GM19467 (cell line): ENCODE data around the gene LRRC70.
"Not testable (repeated sequence)": the region's sequence is repeated elsewhere in the genome, so short reads cannot be mapped to it uniquely, and the experiment has no call there.

ENCODE experiments used
- ATAC-seq: cut with Tn5 transposase; IDR thresholded peaks from one replicate; pipeline ENCODE4 v1.9.1; 2021; ENCODE audit warnings: mild to moderate bottlenecking, moderate library complexity; ENCODE audit not compliant: unreplicated experiment

LRRC70 gene, protein sequence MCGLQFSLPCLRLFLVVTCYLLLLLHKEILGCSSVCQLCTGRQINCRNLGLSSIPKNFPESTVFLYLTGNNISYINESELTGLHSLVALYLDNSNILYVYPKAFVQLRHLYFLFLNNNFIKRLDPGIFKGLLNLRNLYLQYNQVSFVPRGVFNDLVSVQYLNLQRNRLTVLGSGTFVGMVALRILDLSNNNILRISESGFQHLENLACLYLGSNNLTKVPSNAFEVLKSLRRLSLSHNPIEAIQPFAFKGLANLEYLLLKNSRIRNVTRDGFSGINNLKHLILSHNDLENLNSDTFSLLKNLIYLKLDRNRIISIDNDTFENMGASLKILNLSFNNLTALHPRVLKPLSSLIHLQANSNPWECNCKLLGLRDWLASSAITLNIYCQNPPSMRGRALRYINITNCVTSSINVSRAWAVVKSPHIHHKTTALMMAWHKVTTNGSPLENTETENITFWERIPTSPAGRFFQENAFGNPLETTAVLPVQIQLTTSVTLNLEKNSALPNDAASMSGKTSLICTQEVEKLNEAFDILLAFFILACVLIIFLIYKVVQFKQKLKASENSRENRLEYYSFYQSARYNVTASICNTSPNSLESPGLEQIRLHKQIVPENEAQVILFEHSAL

GRCh38 chr5:62578540-62578939, at the start of gene LRRC70:
Gene LRRC70 (plus strand): TSS chr5:62578819. CDS start chr5:62579439, 620 bp downstream.
- peak; percentile 81 for ATAC-seq

GRCh38 chr5:62533597-62533996, 45.0 kb upstream of the LRRC70 start:
- ATAC-seq: no peak

DNA sequence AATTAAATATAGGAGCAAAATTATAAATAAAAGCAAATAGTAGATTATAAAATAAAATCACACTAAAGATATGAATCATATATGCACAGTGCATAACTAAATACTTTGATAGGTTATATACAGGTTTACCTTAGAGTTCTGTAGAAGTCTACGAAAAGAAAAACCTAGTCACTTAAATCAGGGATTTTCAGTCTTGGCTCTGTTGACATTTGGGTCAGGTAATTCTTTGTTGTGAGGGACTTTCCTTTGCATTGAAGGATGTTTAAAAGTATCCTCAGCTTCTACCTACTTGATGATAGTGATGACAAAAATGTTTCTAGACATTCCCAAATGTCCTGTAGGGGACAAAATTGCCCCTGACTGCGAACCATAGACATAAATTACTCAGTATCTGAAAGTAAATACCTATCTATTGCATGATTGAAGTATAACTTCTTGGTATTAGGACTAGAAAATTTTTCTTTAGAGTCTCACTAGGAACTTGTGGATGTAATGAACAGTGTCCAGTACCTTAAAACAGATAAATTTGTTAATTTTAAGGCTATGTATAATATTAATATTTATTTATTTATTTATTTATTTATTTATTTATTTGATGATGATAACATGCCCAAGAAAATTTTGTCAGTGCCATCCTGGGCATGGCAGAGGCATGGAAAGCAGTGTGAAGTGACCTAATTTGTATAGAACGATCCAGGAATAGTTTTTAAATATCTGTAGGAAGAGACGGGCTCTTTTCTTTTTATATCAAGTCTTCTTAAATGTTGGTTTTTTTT, 44.0 kb upstream of the LRRC70 start:
- no peak for ATAC-seq

DNA sequence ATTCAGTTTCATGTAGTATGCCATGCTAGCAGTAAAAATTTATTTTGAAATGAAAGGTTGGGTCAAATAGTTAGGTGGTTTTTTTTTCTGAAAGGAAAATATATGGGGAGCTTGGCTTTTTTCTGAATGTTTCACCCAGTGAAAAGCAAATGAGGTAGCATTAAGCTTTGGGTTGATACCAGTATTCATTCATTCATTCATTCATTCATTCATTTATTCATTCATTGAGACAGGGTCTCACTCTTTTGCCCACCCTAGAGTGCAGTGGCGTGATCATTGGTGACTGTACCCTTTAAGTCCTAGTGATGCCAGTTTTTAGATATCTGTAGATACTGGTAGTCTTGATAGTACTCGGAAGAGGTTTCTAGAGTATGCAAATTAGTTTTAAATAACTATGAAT, 42.4 kb upstream of the LRRC70 start:
- no peak for ATAC-seq

DNA sequence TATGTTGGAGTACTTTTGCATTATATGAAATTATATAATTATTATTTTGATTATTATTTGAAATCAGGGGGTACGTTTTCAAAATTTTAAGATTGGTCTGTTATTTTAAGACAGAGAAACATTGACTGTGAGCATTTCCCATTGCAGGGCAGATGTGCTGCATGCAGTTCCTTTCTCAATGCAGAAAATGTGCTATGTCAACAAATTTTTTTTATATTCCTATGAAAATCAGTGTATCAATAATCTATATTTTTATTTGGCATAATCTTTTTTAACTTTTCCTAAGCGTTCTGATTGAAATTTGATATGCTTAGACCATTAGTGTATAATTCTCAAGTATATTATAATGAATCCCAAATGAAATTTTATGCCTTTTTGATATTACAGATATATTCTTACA, 41.8 kb upstream of the LRRC70 start:
- ATAC-seq: no peak

GRCh38 chr5:62538017-62538942, 40.3 kb upstream of the LRRC70 start:
- no peak for ATAC-seq

GRCh38 chr5:62542720-62543119, 35.9 kb upstream of the LRRC70 start:
- ATAC-seq: no peak

- no peak for ATAC-seq
Measured at GRCh38 chr5:62547945-62548630, 30.5 kb upstream of the LRRC70 start.

DNA sequence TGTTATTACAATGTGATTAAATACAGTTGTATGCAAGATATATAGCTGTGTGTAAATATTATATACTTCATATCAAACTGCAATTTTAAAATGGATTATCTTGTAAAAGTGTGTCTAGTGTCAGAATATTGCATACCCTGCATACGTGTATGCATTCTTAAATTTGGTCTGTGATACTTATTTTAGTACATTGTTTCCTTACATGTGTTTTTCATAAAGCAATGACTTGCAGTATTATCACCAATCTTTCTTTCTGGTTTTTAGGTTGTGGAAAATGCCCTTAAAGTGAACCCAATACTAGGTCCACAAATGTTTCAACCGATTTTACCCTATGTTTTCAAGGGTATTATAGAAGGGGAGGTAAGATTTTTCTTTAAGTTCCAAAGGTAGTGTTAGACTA, 28.5 kb upstream of the LRRC70 start:
- no peak for ATAC-seq

GRCh38 chr5:62555930-62556329, 22.7 kb upstream of the LRRC70 start:
- ATAC-seq: no peak

GRCh38 chr5:62558941-62559340, 19.7 kb upstream of the LRRC70 start:
- no peak for ATAC-seq

DNA sequence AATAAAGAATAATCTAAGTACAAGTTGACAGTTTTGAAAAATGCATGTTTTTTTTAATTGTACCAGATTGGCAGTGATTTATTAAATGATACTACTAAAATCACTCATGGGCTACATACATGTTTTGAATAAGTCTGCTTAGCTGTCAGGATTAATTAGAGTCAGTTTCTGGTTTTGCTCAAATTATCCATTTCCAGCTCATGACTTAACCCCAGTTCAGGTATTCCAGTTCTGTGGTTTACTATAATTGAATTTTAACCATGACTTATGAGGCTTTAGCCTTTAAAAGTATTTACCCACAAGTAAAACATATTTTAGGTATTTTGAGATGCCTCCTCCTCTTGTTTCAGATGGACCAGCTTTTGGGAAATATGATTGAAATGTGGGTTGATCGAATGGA, 17.8 kb upstream of the LRRC70 start:
- ATAC-seq: no peak

DNA sequence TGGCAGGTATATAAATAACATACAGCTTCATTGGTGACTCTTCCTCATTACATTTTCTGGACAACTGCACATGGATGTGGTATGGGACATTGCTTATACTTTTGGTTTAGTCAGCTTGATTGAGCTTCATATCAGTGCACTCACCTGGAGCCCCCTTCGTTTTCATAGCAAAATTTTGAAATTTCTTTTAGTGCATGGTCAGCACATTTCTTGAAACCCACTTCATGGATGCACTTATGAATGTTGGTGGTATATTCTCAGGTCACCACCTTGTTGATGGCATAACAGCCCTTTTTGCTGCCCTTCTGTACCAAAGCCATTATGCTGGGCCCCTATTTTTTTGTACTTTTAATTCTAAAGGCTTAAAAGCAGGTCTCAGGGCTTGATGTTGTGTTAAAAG, 16.7 kb upstream of the LRRC70 start:
- ATAC-seq: no peak

DNA sequence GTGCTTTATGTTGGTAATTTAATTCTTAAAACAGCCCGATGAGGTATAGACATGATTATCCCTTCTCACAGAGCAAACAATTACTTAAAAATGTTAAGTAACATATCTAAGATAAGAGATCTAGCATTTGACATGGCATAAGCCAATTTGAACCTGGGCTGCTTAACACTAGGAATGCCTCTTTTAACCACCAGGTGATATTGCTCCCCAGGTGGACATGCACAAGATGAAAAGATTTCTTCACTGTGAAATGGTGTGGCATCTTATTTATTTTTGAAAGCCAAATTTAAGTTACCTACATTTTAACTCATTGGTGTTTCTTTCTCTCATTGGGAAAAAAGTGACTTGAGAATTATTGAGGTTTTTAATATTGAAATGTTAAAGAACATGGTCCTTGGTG, 15.8 kb upstream of the LRRC70 start:
- no peak for ATAC-seq

GRCh38 chr5:62564101-62564500, 14.5 kb upstream of the LRRC70 start:
- no peak for ATAC-seq

DNA sequence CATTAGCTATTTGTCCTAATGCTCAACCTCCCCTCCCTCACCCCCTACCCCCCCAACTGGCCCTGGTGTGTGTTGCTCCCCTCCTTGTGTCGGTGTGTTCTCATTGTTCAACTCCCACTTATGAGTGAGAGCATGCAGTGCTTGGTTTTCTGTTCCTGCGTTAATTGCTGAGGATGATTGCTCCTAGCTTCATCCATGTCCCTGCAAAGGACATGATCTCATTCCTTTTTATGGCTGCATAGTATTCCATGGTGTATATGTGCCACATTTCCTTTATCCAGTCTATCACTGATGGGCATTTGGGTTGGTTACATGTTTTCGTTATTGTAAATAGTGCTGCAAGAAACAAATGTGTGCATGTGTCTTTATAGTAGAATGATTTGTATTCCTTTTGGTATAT, 12.9 kb upstream of the LRRC70 start:
- ATAC-seq: not testable (repeated sequence)

DNA sequence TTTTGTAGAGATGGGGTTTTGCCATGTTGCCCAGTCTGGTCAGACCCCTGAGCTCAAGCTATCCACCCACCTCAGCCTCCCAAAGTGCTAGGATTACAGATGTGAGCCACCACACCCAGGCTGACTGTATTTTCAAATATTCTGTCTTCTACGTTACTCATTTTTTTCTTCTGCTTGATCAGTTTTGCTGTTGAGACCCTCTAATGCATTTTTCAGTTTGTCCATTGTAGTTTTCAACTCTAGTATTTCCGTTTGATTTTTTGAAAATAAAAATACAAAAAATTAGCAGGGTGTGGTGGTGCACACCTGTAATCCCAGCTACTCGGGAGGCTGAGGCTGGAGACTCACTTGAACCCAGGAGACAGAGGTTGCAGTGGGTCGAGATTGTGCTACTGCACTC, 10.5 kb upstream of the LRRC70 start:
- ATAC-seq: no peak

- ATAC-seq: no peak
Measured at GRCh38 chr5:62568800-62569432, 9.7 kb upstream of the LRRC70 start.

DNA sequence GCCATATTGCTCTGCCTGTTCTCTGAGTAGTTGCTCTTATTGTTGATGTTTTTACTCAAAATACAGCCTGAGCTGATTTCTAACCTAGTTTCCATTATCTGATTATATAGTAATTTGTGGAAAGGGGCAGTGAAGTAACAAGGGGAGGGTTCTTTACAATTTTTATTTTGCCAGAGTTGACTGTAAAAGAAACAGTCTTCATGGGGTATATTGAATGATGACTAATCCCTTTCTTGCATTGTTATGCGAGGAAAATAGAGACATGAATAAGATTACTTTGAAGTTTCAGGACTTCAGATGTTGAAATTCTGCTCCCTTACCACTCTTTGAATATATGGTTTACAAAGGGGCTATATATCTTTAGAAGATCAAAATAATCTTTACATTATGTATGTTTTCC, 9.1 kb upstream of the LRRC70 start:
- ATAC-seq: no peak
